GM21423 (cell line): Measurements from ENCODE around the gene IL17B.

Experiments
- ATAC-seq: cut with Tn5 transposase; IDR thresholded peaks from one replicate; pipeline ENCODE4 v1.9.1; 2021; ENCODE audit warnings: mild to moderate bottlenecking, moderate library complexity; ENCODE audit not compliant: unreplicated experiment

Gene IL17B

GRCh38 chr5:149415066-149415967, 36.2 kb upstream of the IL17B start:
- no peak for ATAC-seq

- ATAC-seq, result no peak
These were observed 35.4 kb upstream of the IL17B start for GRCh38 chr5:149414405-149415065.

GRCh38 chr5:149413477-149414210, 34.6 kb upstream of the IL17B start:
- no peak for ATAC-seq

GRCh38 chr5:149412783-149413476, 33.8 kb upstream of the IL17B start:
- ATAC-seq, result no peak

GRCh38 chr5:149411738-149412519, 32.8 kb upstream of the IL17B start:
- no peak for ATAC-seq

GRCh38 chr5:149410721-149411432, 31.8 kb upstream of the IL17B start:
- no peak for ATAC-seq

GRCh38 chr5:149410071-149410470, 31.0 kb upstream of the IL17B start:
- ATAC-seq, result no peak

GRCh38 chr5:149409268-149409948, 30.3 kb upstream of the IL17B start:
- ATAC-seq, result no peak

- ATAC-seq, result no peak
These were observed 29.4 kb upstream of the IL17B start for GRCh38 chr5:149408252-149409099.

- ATAC-seq, result no peak
These were observed 28.5 kb upstream of the IL17B start for GRCh38 chr5:149407323-149408251.

- ATAC-seq, result no peak
These were observed 27.9 kb upstream of the IL17B start for GRCh38 chr5:149406979-149407306.

GRCh38 chr5:149406203-149406978, 27.3 kb upstream of the IL17B start:
- ATAC-seq, result no peak

- ATAC-seq, result no peak
These were observed 26.6 kb upstream of the IL17B start for GRCh38 chr5:149405550-149406202.

- no peak for ATAC-seq
These were observed 25.9 kb upstream of the IL17B start for GRCh38 chr5:149404746-149405549.
